Gastrocnemius medialis (tissue), 4 donors: ENCODE results near the gene BCL11B. TPM values are rescaled to one million over a fixed set of nuclear protein-coding genes. Genes with fewer than 3 reads are reported as not detected.

Source experiments
- ATAC-seq, 2 donors: fragments of 150-250 bp; one replicate each; pipeline ENCODE4 v1.9.1; 2016
- DNase-seq, 2 donors: peaks; one replicate each; pipeline ENCODE4 v3.0.0-alpha.2; 2019
- H3K27ac ChIP-seq, 4 donors: fragments of 200-600 bp; sonication (generic); 1 replicate in 1 of 4; 2 replicates in 3 of 4; pipeline ENCODE4 v1.5.1; 2016 to 2018; ENCODE audit warnings: mild to moderate bottlenecking in 2 of 4, moderate library complexity in 1 of 4
- H3K27me3 ChIP-seq, 3 donors: fragments of 200-600 bp; sonication (generic) in 2 of 3; 1 replicate in 1 of 3; 2 replicates in 2 of 3; pipeline versions ENCODE4 v1.5.1 to v1.6.0; 2016 to 2019; ENCODE audit warnings: mild to moderate bottlenecking in 1 of 3, moderate library complexity in 1 of 3
- H3K36me3 ChIP-seq, 2 donors: fragments of 200-600 bp; sonication (generic) in 1 of 2; one replicate each; pipeline ENCODE4 v1.5.1; 2017 to 2018
- H3K4me1 ChIP-seq, 2 donors: fragments of 200-600 bp; sonication (generic) in 1 of 2; one replicate each; pipeline ENCODE4 v1.5.1; 2016 to 2017; ENCODE audit warnings: mild to moderate bottlenecking in 2 of 2
- H3K4me3 ChIP-seq, 4 donors: fragments of 200-600 bp; sonication (generic) in 3 of 4; 1 replicate in 1 of 4; 2 replicates in 3 of 4; pipeline ENCODE4 v1.5.1; 2016 to 2019; ENCODE audit warnings: mild to moderate bottlenecking in 2 of 4
- H3K9me3 ChIP-seq, 3 donors: fragments of 200-600 bp; sonication (generic) in 2 of 3; 1 replicate in 1 of 3; 2 replicates in 2 of 3; pipeline ENCODE4 v1.5.1; 2016 to 2019
- CTCF ChIP-seq, 5 experiments: fragments of 450-650 bp in 3 of 5; fragments of 200-600 bp in 2 of 5; sonication (generic) in 2 of 5; IDR thresholded peaks in 4 of 5; conservative IDR thresholded peaks in 1 of 5; 1 replicate in 4 of 5; 2 replicates in 1 of 5; pipeline ENCODE4 v1.5.1; 2016 to 2019; ENCODE audit warnings: antibody characterized with exemption in 5 of 5, mild to moderate bottlenecking in 3 of 5, moderate library complexity in 3 of 5
- POLR2A ChIP-seq, 2 donors: fragments of 450-650 bp; IDR thresholded peaks; one replicate each; pipeline ENCODE4 v1.6.1; 2017; ENCODE audit warnings: antibody characterized with exemption in 2 of 2, mild to moderate bottlenecking in 2 of 2, moderate library complexity in 2 of 2
- in situ Hi-C, 4 donors: fragments of 200-750 bp; cut with MboI; loops; one replicate each; pipeline versions ENCODE4 v1.15.0 to v1.8.0; 2017; ENCODE audit warnings: low sequenced_read_pairs in 4 of 4
- intact Hi-C: fragments of 100-400 bp; cut with DNase I; formaldehyde crosslinking; loops from one replicate; pipeline ENCODE4 v1.15.1; 2023; ENCODE audit warnings: low total_unique reads
- total RNA-seq, 4 donors: library from RNA; depleted of rRNA; stranded (reverse); fragments of >200 nt; gene quantifications; one replicate each; pipeline versions ENCODE4 v1.1.0 to v1.2.3, GENCODE V29; 2016

BCL11B gene
- total RNA-seq, 4 donors from 2014 or later, result 0.05 to 0.62 (median 0.18) TPM; not detected in 1

GRCh38 chr14:99318959-99319295, 46.9 kb upstream of the BCL11B start:
- ATAC-seq, result no peak
- H3K27me3 ChIP-seq, result peaks cover 0 to 4% (median 0%) of the 10 kb centered on the region in 3 donors
- intact Hi-C loops, result no loop called here
- DNase-seq, result no peak
- TF ChIP-seq POLR2A (IDR thresholded peaks at IDR 0.05) (no peak), CTCF (IDR thresholded peaks at IDR 0.05 in 4 of 5, conservative IDR thresholded peaks at IDR 0.05 in 1 of 5) (no peak)
- H3K4me1 ChIP-seq, result no peaks in the 10 kb centered on the region
- no peaks in the 10 kb centered on the region for H3K36me3 ChIP-seq
- H3K4me3 ChIP-seq, result no peak overlapping the region
- H3K9me3 ChIP-seq, result no peaks in the 10 kb centered on the region
- in situ Hi-C loops, result no loop called here
- H3K27ac ChIP-seq, result no peak overlapping the region

GRCh38 chr14:99318091-99318958, 46.3 kb upstream of the BCL11B start:
- intact Hi-C loops, result no loop called here

GRCh38 chr14:99317231-99318090, 45.5 kb upstream of the BCL11B start:
- in situ Hi-C loops (no loop called here), intact Hi-C loops (no loop called here)
- Histone ChIP-seq H3K27me3 (no peaks in the 10 kb centered on the region), H3K27ac (no peak overlapping the region), H3K4me3 (no peak overlapping the region), H3K36me3 (no peaks in the 10 kb centered on the region), H3K4me1 (no peaks in the 10 kb centered on the region), H3K9me3 (no peaks in the 10 kb centered on the region)
- TF ChIP-seq CTCF (IDR thresholded peaks at IDR 0.05 in 4 of 5, conservative IDR thresholded peaks at IDR 0.05 in 1 of 5) (no peak), POLR2A (IDR thresholded peaks at IDR 0.05) (no peak)
- DNase-seq, result no peak
- no peak for ATAC-seq

More at GRCh38 chr14:99318091-99318958, 46.3 kb upstream of the BCL11B start:
- H3K36me3 ChIP-seq, result no peaks in the 10 kb centered on the region
- ATAC-seq (no peak), DNase-seq (no peak)
- TF ChIP-seq CTCF (IDR thresholded peaks at IDR 0.05 in 4 of 5, conservative IDR thresholded peaks at IDR 0.05 in 1 of 5) (no peak), POLR2A (IDR thresholded peaks at IDR 0.05) (no peak)
- H3K27ac ChIP-seq, result no peak overlapping the region
- in situ Hi-C loops, result no loop called here
- H3K4me3 ChIP-seq, result no peak overlapping the region
- H3K27me3 ChIP-seq, result peaks cover 0 to 4% (median 0%) of the 10 kb centered on the region in 3 donors
- no peaks in the 10 kb centered on the region for H3K4me1 ChIP-seq
- H3K9me3 ChIP-seq, result no peaks in the 10 kb centered on the region

- Histone ChIP-seq H3K9me3 (no peaks in the 10 kb centered on the region), H3K4me1 (no peaks in the 10 kb centered on the region), H3K27ac (no peak overlapping the region), H3K4me3 (no peak overlapping the region), H3K27me3 (no peaks in the 10 kb centered on the region), H3K36me3 (no peaks in the 10 kb centered on the region)
- TF ChIP-seq CTCF (IDR thresholded peaks at IDR 0.05 in 4 of 5, conservative IDR thresholded peaks at IDR 0.05 in 1 of 5) (no peak), POLR2A (IDR thresholded peaks at IDR 0.05) (no peak)
- no peak for ATAC-seq
- no peak for DNase-seq
- in situ Hi-C loops, result no loop called here
- intact Hi-C loops, result no loop called here
Measured at GRCh38 chr14:99316281-99317163, 44.5 kb upstream of the BCL11B start.
